A673 (cell line): Measurements from ENCODE around the gene HPDL.
"Not testable (repeated sequence)": the region's sequence is repeated elsewhere in the genome, so short reads cannot be mapped to it uniquely, and the experiment has no call there.

Experiments
- EZH2 ChIP-seq: fragments of 200-600 bp; sonication (generic); IDR thresholded peaks from 2 replicates; pipeline ENCODE4 v1.6.1; 2017; ENCODE audit warnings: borderline replicate concordance, low read depth, mild to moderate bottlenecking, mixed read lengths, antibody characterized with exemption, low read length; ENCODE audit not compliant: poor library complexity, severe bottlenecking
- TF ChIP-seq, protein P1 (sequence below): fragments of 300-800, 200-600 bp; sonication (generic); conservative IDR thresholded peaks from 2 replicates; pipeline ENCODE4 v1.5.1; 2017; ENCODE audit warnings: low read depth, mild to moderate bottlenecking, antibody characterized with exemption, low read length, moderate library complexity, mixed read lengths

DNA sequence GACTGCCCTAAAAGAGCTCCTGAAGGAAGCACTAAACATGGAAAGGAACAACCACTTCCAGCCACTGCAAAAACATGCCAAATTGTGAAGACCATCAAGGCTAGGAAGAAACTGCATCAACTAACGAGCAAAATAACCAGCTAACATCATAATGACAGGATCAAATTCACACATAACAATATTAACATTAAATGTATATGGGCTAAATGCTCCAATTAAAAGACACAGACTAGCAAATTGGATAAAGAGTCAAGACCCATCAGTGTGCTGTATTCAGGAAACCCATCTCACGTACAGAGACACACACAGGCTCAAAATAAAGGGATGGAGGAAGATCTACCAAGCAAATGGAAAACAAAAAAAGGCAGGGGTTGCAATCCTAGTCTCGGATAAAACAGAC, 40.2 kb upstream of the HPDL start:
- TF ChIP-seq, protein P1, sequence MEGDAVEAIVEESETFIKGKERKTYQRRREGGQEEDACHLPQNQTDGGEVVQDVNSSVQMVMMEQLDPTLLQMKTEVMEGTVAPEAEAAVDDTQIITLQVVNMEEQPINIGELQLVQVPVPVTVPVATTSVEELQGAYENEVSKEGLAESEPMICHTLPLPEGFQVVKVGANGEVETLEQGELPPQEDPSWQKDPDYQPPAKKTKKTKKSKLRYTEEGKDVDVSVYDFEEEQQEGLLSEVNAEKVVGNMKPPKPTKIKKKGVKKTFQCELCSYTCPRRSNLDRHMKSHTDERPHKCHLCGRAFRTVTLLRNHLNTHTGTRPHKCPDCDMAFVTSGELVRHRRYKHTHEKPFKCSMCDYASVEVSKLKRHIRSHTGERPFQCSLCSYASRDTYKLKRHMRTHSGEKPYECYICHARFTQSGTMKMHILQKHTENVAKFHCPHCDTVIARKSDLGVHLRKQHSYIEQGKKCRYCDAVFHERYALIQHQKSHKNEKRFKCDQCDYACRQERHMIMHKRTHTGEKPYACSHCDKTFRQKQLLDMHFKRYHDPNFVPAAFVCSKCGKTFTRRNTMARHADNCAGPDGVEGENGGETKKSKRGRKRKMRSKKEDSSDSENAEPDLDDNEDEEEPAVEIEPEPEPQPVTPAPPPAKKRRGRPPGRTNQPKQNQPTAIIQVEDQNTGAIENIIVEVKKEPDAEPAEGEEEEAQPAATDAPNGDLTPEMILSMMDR, result not testable (repeated sequence)
- not testable (repeated sequence) for TF ChIP-seq EZH2
